HG03108 (cell line): ENCODE results near the gene ZFAND2A.
"Not testable (repeated sequence)": the region's sequence is repeated elsewhere in the genome, so short reads cannot be mapped to it uniquely, and the experiment has no call there.

Experiments
- ATAC-seq: cut with Tn5 transposase; IDR thresholded peaks from one replicate; pipeline ENCODE4 v1.9.1; 2021; ENCODE audit warnings: moderate library complexity; ENCODE audit not compliant: unreplicated experiment

The ZFAND2A gene

DNA sequence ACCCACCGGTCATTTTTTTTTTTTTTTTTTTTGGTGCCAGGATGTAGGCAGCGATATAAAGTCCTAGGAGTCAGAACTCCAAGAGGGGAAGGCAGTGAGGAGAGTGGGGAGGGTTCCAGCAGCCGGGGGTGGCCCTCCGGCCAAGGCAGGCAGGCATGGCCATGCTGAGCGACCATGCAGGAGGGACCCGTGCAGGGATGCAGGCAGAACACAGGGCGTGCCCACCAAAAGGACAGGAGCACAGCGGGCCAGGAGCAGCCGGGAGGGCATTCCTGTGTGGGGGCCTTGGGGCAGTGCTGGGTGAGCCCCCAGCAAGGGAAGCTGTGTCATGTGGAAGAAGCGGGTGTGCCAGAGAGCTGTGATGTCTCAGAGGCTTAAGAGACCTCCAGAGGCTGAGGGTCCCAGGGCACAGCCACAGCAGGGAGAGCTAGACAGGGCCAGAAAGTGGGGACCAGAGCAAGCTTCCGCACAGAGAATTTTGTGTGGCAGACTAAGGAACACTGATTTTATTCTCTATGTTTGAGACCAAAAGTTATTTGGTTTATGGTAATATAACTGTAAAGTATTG lies 5.7 kb downstream of the ZFAND2A start:
- no peak for ATAC-seq

GRCh38 chr7:1152492-1152891 lies 7.5 kb downstream of the ZFAND2A start:
- ATAC-seq, result no peak

- ATAC-seq, result no peak
Measured at GRCh38 chr7:1151653-1152425, 8.2 kb downstream of the ZFAND2A start.

DNA sequence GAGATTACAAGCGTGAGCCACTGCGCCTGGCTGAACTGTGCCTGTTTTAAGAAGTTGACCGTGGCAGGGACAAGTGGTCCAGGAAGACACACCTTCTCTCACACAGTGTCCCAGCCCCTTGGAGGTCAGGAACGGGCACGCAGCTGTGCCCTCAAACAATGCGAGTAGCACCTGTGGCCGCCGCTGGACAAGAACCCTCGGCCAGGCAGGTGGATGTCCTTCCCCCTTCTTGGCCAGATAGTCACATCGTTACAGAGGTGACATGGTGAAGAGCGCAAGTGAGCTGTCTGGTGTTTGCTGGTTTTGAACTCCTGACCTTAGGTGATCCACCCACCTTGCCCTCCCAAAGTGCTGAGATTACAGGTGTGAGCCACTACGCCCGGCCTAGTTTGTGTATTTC lies 8.8 kb downstream of the ZFAND2A start:
- no peak for ATAC-seq

GRCh38 chr7:1150400-1151002 lies 9.5 kb downstream of the ZFAND2A start:
- no peak for ATAC-seq

DNA sequence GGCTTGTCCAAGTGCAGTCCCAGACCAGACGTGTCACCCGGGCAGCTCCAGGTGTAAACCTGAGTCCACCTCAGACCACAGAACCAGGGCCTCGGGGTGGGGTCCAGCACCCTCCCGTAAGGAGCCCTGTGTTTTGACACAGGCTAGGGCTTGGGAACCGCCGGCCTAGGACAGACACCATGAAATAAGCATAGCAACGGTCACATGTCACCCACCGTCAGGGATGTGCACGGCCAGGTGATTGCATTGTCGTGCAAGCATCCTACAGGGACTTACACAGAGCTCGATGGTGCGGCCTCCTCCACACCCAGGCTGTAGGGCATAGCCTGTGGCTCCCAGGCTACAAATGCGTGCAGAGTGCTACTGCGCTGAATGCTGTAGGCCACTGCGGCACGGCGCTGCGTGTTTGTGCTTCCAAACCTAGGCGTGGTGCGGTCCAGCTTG lies 10.6 kb downstream of the ZFAND2A start:
- ATAC-seq, result no peak

DNA sequence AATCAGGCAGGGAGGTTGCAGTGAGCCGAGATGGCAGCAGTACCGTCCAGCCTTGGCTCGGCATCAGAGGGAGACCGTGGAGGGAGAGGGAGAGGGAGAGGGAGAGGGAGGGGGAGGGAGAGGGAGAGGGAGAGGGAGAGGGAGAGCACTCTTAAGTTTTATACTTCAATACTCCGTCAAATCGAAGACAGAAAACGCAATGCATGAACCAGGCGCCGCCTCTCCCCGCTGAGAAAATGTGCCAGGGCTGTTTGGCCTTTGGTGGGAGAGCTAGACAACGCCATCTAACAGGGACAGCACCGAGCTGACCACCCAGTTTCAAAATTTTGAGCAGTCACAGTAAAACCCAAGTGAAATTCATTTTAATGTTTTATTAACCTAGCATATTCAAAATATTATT lies 12.1 kb downstream of the ZFAND2A start:
- ATAC-seq, result not testable (repeated sequence)

GRCh38 chr7:1144269-1144771 lies 15.7 kb downstream of the ZFAND2A start:
- no peak for ATAC-seq

DNA sequence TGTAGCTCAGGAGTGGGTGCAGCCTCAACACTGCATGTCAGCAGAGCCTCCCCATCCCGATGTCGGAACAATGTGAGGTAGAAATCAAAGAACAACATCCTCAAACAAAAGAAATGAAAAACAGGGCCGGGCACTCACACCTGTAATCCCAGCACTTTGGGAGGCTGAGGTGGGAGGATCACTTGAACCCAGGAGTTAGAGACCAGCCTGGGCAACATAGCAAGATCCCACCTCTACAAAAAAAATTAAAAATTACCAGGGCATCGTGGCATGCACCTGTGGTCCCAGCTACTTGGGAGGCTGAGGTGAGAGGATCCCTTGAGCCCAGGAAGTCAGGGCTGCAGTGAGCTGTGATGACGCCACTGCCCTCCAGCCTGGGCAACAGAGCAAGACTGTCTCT lies 17.0 kb downstream of the ZFAND2A start:
- not testable (repeated sequence) for ATAC-seq

- no peak for ATAC-seq
Measured at GRCh38 chr7:1142051-1142635, 17.9 kb downstream of the ZFAND2A start.

DNA sequence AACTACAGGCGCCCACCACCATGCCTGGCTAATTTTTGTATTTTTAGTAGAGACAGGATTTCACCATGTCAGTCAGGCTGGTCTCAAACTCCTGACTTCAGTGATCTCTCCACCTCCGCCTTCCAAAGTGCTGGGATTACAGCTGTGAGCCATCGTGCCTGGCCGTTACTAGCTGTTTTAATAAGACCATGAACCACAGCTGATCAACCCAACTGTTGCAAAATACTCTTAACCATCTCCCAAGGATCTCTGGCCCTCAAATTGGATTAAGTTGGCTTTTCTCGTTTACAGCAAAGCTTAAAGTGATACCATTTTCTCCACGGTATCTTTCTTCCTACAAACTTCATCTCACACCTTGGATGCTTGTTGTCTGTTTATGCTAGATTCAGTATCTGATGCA lies 18.3 kb downstream of the ZFAND2A start:
- no peak for ATAC-seq

GRCh38 chr7:1140476-1141104 lies 19.4 kb downstream of the ZFAND2A start:
- no peak for ATAC-seq

- peak; percentile 47 for ATAC-seq
Measured at GRCh38 chr7:1137517-1138167, 22.4 kb downstream of the ZFAND2A start.

DNA sequence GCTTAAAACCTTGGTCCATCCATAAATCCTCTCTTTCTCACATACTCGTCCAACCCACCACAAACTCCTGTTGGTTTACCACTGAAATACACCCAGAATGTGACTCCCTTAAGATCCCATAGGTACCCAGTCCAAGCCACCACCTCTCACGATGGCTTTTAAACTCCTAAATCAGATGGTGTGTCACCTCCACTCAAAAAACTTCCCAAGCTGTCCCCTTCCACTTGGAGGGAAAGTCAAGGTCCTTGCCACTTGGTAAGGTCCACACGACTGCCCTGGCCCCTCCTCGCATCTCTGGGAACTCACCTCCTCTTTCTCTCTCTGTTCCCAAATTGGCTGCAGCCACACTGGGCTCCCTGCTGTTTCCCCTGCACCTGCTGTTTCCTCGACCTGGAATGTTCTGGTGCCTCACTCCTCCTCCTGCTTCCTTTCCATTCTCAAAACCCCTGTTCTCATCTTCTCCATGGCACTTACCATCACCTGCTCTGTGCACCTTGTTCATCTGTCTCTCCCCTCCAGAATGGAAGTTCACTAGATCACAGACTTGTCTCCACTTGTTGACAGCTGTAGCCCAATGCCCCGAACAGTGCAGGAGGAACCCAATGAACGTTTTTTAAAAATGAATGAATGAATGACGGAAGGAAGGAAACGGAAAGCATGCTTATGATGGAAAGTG lies 23.0 kb downstream of the ZFAND2A start:
- no peak for ATAC-seq

GRCh38 chr7:1134951-1135350 lies 25.0 kb downstream of the ZFAND2A start:
- no peak for ATAC-seq

DNA sequence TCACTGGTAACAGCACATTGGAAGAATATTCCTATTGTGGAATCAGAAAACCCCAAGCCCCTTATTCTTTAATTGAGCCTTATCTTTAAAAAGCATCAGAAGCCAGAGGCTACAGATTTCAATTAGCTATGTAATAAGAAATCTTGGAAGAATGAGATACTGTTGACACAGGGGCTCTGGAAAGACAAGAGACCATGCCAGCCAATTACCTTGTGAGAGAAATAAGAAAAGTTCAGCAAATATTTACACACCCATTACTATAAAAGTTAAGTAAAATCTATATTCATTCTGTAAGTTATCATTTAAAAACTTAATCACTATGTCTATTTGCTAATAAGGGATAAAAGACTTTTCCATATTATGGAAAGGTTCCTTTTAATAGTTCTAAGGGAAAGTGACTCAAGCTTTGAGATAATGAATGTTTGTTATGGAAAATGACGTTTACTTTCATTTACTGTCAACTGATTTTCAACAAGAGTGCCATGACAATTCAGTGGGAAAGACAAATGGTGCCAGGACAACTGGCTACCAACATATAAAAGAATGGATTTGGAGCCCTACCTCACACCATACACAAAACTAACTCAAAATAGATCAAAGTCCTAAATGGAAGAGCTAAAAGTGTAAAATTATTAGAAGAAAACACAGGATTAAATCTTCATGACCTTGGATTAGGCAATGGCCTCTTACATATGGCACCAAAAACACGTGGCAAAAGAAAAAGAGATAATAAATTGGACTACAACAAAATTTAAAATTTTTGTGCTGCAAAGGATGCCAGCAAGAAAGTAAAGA lies 28.3 kb downstream of the ZFAND2A start:
- no peak for ATAC-seq

DNA sequence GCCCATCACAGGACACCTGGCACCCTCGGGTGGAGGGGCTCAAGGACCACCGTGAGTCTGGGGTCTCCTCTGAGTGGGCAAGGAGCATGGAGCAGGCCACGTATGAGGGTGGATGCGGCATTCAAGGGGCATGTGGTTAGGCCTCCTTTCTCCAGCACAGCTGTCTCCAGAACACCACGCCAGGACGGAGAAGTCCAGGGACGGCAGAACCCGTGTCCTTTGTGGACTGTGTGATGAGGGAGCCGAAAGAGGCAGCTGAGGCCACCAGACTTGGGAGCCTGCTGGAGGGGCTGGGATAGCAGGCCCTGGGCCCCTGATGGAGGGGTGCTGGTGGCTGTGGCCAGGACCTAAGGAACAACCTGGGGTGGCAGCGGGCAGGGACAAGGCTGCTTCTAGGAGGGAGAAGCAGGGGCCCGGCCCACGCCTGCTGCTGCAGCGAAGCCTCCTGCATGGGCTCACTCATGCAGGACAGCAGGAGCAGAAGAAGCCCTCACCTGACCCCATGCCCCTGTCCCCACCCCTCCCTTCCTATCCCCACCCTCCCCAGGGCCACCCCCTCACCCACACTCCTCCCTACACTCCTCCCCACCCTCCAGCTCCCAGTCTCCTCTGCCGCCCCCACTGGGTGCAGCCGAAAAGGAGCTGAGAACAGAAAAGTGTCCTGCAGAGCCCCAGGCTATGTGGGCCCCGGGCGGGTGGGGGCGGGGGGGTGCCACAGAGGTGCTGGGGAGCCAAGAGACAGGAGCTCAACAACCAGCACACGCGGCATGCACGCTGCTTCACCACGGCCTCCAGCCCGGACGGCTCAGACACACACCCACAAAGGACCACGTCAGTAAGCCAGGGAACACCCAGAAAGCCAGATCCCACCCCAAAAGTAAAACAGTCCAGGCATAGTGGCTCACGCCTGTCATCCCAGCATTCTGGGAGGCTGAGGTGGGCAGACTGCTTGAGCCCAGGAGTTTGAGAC lies 29.7 kb downstream of the ZFAND2A start:
- no peak for ATAC-seq

GRCh38 chr7:1129431-1129830 lies 30.6 kb downstream of the ZFAND2A start:
- ATAC-seq, result no peak
